ENCODE data around the gene FAM83G.
A peak's percentile ranks its signal among the peaks of the same experiment; 100 is the strongest.

FAM83G gene

DNA sequence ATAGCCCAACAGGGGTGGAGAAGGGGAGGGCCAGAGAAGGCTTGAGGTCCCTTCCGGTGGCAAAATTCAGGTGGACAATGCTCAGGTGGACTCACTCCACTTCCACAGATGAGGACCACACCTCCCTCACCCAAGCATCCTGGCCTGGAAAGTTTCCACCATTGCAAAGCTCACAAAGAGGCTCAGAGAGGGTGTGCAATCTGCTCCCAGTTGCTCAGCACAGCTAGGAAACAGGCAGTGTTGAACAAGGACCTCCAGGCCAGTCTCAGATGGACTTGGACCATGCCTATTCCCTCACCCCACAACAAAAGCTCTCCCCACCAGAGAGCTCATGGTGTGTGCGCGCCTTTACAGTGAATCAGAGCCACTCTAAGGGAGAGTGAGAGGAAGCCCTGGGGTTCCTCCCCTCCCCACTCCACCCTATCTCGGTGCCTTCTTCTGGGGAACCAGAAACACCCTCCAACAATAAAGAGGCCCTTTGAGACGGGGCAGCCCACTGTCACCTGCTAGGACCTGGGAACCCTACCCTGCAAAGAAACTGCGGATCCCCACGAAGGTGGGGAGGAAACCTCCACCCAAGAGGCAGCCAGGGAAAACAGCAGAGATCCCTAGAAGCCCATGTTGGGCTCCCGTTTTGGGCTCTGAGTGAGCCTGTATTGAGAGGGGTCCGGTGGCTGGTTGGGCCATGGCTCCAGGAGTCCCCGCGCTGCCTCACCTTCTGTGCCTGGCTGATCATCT, 1.6 kb downstream of the FAM83G start:
- H3K27me3 ChIP-seq (ENCODE audit: low read depth, low read length), result no peaks in the 10 kb centered on the region
- peak overlapping the region; percentile 33 to 67 for H3K4me3 ChIP-seq (ENCODE audit: low read depth in 1 of 2, low read length in 2 of 2)
- H3K9me3 ChIP-seq (ENCODE audit: control insufficient read depth in 1 of 2, low read length in 2 of 2), result peaks cover 0 to 2% of the 10 kb centered on the region in 2 donors
- H3K4me1 ChIP-seq (ENCODE audit: control insufficient read depth in 1 of 2, insufficient read depth in 2 of 2, low read length in 2 of 2), result no peaks in the 10 kb centered on the region
- no peaks in the 10 kb centered on the region for H3K36me3 ChIP-seq (ENCODE audit: control insufficient read depth in 1 of 2, insufficient read depth in 2 of 2, low read length in 2 of 2)
- H3K27ac ChIP-seq (ENCODE audit: low read length), result no peak overlapping the region

- H3K4me1 ChIP-seq (ENCODE audit: control insufficient read depth in 1 of 2, insufficient read depth in 2 of 2, low read length in 2 of 2), result no peaks in the 10 kb centered on the region
- H3K9me3 ChIP-seq (ENCODE audit: control insufficient read depth in 1 of 2, low read length in 2 of 2), result peaks cover 0 to 2% of the 10 kb centered on the region in 2 donors
- H3K27me3 ChIP-seq (ENCODE audit: low read depth, low read length), result no peaks in the 10 kb centered on the region
- H3K4me3 ChIP-seq (ENCODE audit: low read depth in 1 of 2, low read length in 2 of 2), result peak overlapping the region in 1 of 2 donors; percentile 8
- H3K36me3 ChIP-seq (ENCODE audit: control insufficient read depth in 1 of 2, insufficient read depth in 2 of 2, low read length in 2 of 2), result no peaks in the 10 kb centered on the region
- H3K27ac ChIP-seq (ENCODE audit: low read length), result no peak overlapping the region
These were observed 2.5 kb downstream of the FAM83G start for GRCh38 chr17:19001907-19002590.

DNA sequence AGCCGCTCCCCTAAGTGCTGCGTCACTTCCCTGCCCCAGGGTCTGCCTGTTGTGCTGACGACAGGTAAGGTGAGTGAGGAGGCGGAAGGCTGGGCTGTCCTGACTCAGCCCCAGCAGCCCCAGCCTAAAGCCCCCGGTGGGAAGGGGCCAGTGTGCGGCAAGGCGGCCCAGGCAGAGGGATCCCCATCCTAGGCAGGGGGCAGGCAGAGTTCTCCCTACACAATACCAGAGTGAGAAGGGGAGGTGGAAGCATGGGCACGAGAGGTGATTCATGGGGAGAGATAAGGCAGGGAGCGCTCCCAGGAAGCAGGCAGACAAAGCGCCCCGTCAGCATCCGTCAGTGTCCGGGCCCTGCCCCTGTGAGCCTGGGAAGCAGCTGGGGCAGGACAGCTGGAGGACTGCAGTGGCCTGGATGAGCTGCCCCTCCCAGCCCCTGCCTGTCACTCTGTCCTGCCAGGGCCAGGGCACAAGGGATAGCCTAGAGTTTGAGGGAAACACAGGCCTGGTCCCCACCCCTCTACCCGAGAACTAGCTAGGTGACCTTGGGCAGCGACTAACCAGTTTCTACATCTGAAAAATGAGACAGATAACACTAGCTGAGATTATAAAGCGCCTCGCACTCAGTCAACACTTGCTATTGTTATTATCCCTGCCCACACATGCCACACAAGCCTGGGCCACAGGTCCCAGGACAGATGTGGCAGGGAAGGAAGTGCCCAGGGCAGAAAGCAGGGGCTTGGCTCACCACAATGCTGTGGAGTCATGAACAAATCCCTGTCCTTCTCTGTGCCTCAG, 3.8 kb downstream of the FAM83G start:
- Histone ChIP-seq H3K27me3 (ENCODE audit: low read depth, low read length) (no peaks in the 10 kb centered on the region), H3K4me3 (ENCODE audit: low read depth in 1 of 2, low read length in 2 of 2) (no peak overlapping the region), H3K9me3 (ENCODE audit: control insufficient read depth in 1 of 2, low read length in 2 of 2) (peaks cover 0 to 7% of the 10 kb centered on the region in 2 donors), H3K36me3 (ENCODE audit: control insufficient read depth in 1 of 2, insufficient read depth in 2 of 2, low read length in 2 of 2) (peaks cover 0 to 7% of the 10 kb centered on the region in 2 donors), H3K27ac (ENCODE audit: low read length) (no peak overlapping the region), H3K4me1 (ENCODE audit: control insufficient read depth in 1 of 2, insufficient read depth in 2 of 2, low read length in 2 of 2) (no peaks in the 10 kb centered on the region)

DNA sequence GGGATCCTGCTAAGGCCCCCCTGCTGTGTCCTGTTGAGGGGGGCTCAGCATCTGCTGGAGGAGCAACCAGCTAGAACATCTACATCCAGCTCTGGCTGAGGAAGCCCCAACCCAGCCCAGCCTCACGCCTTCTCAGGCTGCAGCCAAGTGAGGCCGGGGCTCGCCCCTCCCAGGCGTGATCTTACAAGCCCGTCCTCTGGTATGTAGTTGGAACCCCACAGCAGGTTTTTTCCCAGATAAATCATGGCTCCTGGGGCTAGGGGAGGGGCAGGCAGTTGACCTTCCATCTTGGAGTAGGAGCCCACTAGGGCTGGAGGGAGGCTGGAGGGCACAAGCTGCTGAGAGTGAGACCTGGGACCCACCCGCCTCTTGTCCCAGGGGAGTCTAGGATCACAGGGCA, 4.7 kb downstream of the FAM83G start:
- Histone ChIP-seq H3K36me3 (ENCODE audit: control insufficient read depth in 1 of 2, insufficient read depth in 2 of 2, low read length in 2 of 2) (peaks cover 0 to 7% of the 10 kb centered on the region in 2 donors), H3K4me1 (ENCODE audit: control insufficient read depth in 1 of 2, insufficient read depth in 2 of 2, low read length in 2 of 2) (no peaks in the 10 kb centered on the region), H3K27me3 (ENCODE audit: low read depth, low read length) (no peaks in the 10 kb centered on the region), H3K27ac (ENCODE audit: low read length) (no peak overlapping the region), H3K9me3 (ENCODE audit: control insufficient read depth in 1 of 2, low read length in 2 of 2) (peaks cover 0 to 10% of the 10 kb centered on the region in 2 donors), H3K4me3 (ENCODE audit: low read depth in 1 of 2, low read length in 2 of 2) (no peak overlapping the region)

DNA sequence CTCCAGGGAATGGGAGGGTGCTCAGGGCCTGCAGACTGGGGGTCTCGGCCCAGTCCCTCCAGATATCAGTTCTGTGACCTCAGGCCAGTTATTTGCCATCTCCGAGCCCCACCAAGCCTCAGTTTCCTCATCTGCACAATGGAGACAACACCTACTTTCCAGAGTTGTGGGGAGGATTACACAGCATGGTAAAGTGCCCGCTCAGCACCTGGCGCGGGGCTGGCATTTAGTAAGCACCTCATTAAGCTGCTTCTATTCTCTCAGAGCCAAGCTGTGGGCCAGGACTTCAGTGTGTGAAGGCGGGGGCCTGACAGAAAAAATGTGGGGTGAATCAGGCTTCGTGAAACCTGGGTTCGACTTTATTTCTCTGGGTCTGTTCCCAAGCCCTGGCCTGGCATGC, 5.2 kb downstream of the FAM83G start:
- no peaks in the 10 kb centered on the region for H3K4me1 ChIP-seq (ENCODE audit: control insufficient read depth in 1 of 2, insufficient read depth in 2 of 2, low read length in 2 of 2)
- H3K9me3 ChIP-seq (ENCODE audit: control insufficient read depth in 1 of 2, low read length in 2 of 2), result peaks cover 0 to 10% of the 10 kb centered on the region in 2 donors
- no peaks in the 10 kb centered on the region for H3K27me3 ChIP-seq (ENCODE audit: low read depth, low read length)
- H3K4me3 ChIP-seq (ENCODE audit: low read depth in 1 of 2, low read length in 2 of 2), result no peak overlapping the region
- H3K27ac ChIP-seq (ENCODE audit: low read length), result no peak overlapping the region
- peaks cover 0 to 7% of the 10 kb centered on the region in 2 donors for H3K36me3 ChIP-seq (ENCODE audit: control insufficient read depth in 1 of 2, insufficient read depth in 2 of 2, low read length in 2 of 2)

DNA sequence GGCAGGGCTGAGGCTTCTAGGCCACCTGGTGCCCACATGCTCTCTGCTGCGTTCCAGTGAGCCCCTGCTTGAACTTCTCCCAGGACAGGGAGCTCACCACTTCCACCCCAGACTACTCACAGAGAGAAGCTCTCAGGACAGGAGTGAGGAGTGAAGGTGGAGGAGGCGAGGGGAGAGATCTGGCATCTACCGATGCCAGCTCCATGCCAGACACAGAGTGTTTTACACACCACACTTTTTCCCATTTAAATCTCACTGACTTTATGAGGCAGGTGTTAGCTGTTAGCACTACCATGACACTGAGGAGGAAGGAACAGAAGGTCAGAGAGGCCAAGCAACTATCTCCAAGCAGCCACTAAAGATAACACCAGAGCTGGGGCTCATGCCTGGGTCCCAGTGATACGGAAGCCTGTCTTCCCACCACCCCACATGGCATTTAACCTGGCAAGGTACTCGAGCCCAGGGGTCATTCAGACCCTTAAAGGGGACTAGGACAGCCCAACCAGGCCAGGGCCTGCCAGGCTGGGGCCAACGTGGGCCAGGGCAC, 6.8 kb downstream of the FAM83G start:
- Histone ChIP-seq H3K4me1 (ENCODE audit: control insufficient read depth in 1 of 2, insufficient read depth in 2 of 2, low read length in 2 of 2) (no peaks in the 10 kb centered on the region), H3K4me3 (ENCODE audit: low read depth in 1 of 2, low read length in 2 of 2) (no peak overlapping the region), H3K9me3 (ENCODE audit: control insufficient read depth in 1 of 2, low read length in 2 of 2) (peaks cover 0 to 10% of the 10 kb centered on the region in 2 donors), H3K27ac (ENCODE audit: low read length) (no peak overlapping the region), H3K27me3 (ENCODE audit: low read depth, low read length) (no peaks in the 10 kb centered on the region), H3K36me3 (ENCODE audit: control insufficient read depth in 1 of 2, insufficient read depth in 2 of 2, low read length in 2 of 2) (peaks cover 0 to 7% of the 10 kb centered on the region in 2 donors)

GRCh38 chr17:18996458-18996857, 8.1 kb downstream of the FAM83G start:
- Histone ChIP-seq H3K27me3 (ENCODE audit: low read depth, low read length) (no peaks in the 10 kb centered on the region), H3K4me3 (ENCODE audit: low read depth in 1 of 2, low read length in 2 of 2) (no peak overlapping the region), H3K4me1 (ENCODE audit: control insufficient read depth in 1 of 2, insufficient read depth in 2 of 2, low read length in 2 of 2) (no peaks in the 10 kb centered on the region), H3K36me3 (ENCODE audit: control insufficient read depth in 1 of 2, insufficient read depth in 2 of 2, low read length in 2 of 2) (peaks cover 0 to 7% of the 10 kb centered on the region in 2 donors), H3K27ac (ENCODE audit: low read length) (no peak overlapping the region), H3K9me3 (ENCODE audit: control insufficient read depth in 1 of 2, low read length in 2 of 2) (peaks cover 0 to 10% of the 10 kb centered on the region in 2 donors)

DNA sequence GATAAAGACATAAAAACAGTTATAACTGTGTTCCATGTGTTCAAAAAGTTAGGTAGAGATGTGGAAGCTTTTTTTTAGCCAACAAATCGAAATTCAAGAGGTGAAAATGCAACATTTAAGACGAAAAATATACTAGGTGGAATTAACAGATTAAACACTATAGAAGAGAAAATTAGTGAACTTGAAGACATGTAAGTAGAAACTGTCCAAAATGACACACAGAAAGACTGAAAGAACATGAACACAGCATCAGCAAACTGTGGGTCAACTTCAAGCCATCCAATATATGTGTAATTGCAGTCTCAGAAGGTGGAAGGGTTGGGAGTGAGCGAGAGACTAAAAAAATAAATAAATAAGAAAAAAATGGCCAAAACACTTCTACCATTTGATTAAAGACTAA, 9.3 kb downstream of the FAM83G start:
- no peak overlapping the region for H3K27ac ChIP-seq (ENCODE audit: low read length)
- no peak overlapping the region for H3K4me3 ChIP-seq (ENCODE audit: low read depth in 1 of 2, low read length in 2 of 2)
- peaks cover 0 to 10% of the 10 kb centered on the region in 2 donors for H3K9me3 ChIP-seq (ENCODE audit: control insufficient read depth in 1 of 2, low read length in 2 of 2)
- no peaks in the 10 kb centered on the region for H3K4me1 ChIP-seq (ENCODE audit: control insufficient read depth in 1 of 2, insufficient read depth in 2 of 2, low read length in 2 of 2)
- H3K36me3 ChIP-seq (ENCODE audit: control insufficient read depth in 1 of 2, insufficient read depth in 2 of 2, low read length in 2 of 2), result peaks cover 0 to 7% of the 10 kb centered on the region in 2 donors
- H3K27me3 ChIP-seq (ENCODE audit: low read depth, low read length), result no peaks in the 10 kb centered on the region

- H3K27ac ChIP-seq (ENCODE audit: low read length), result no peak overlapping the region
- no peaks in the 10 kb centered on the region for H3K4me1 ChIP-seq (ENCODE audit: control insufficient read depth in 1 of 2, insufficient read depth in 2 of 2, low read length in 2 of 2)
- H3K4me3 ChIP-seq (ENCODE audit: low read depth in 1 of 2, low read length in 2 of 2), result no peak overlapping the region
- H3K27me3 ChIP-seq (ENCODE audit: low read depth, low read length), result no peaks in the 10 kb centered on the region
- peaks cover 0 to 7% of the 10 kb centered on the region in 2 donors for H3K36me3 ChIP-seq (ENCODE audit: control insufficient read depth in 1 of 2, insufficient read depth in 2 of 2, low read length in 2 of 2)
- peaks cover 0 to 10% of the 10 kb centered on the region in 2 donors for H3K9me3 ChIP-seq (ENCODE audit: control insufficient read depth in 1 of 2, low read length in 2 of 2)
These were observed 9.9 kb downstream of the FAM83G start for GRCh38 chr17:18994631-18995030.

DNA sequence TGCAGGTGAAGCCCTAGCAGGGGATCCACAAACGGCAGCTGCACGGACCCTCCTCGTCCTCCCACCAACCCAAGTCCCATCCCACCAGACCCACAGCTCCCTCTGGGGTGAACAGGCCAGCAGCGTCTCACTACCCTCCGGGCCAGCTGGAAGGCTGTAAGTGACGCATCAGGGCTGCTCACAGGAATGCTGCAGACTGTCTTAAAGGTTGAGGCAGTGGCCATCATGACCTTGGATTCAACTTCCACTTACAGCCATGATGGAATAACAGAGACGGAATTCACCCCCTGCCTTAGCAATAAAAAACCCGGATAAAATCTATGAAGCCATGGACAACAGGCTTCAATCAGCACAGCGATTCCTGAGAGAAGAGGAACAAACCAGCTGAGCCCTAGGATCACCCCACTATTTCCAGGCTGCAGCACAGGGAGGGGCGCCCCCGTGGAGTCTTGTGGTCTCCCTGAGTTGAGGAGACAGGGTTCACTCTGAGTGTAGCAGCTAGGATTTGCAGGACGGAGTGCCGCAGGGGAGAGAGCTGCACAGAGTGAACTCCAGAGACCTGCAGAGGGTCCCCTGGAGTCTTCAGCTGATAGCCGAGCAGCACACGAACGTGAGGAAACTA, 10.5 kb downstream of the FAM83G start:
- Histone ChIP-seq H3K9me3 (ENCODE audit: control insufficient read depth in 1 of 2, low read length in 2 of 2) (peaks cover 0 to 10% of the 10 kb centered on the region in 2 donors), H3K36me3 (ENCODE audit: control insufficient read depth in 1 of 2, insufficient read depth in 2 of 2, low read length in 2 of 2) (peaks cover 0 to 7% of the 10 kb centered on the region in 2 donors), H3K4me1 (ENCODE audit: control insufficient read depth in 1 of 2, insufficient read depth in 2 of 2, low read length in 2 of 2) (no peaks in the 10 kb centered on the region), H3K27ac (ENCODE audit: low read length) (no peak overlapping the region), H3K27me3 (ENCODE audit: low read depth, low read length) (no peaks in the 10 kb centered on the region), H3K4me3 (ENCODE audit: low read depth in 1 of 2, low read length in 2 of 2) (no peak overlapping the region)
